Bronchial epithelial cell (primary cell): ENCODE measurements around the gene PLPPR1. TPM values are rescaled to one million over a fixed set of nuclear protein-coding genes. Genes with fewer than 3 reads are reported as not detected.

Source experiments
- DNase-seq: peaks from one replicate; pipeline ENCODE4 v3.0.0-alpha.2; 2010; ENCODE audit warnings: low read depth
- FAIRE-seq: peaks from 2 replicates; lab custom pipeline; 2011; peaks lifted over from hg19 to GRCh38; lab: Jason Lieb, UNC
- H3K27me3 ChIP-seq: 2 replicates; pipeline ENCODE4 v1.5.1; 2011; ENCODE audit warnings: low read length; ENCODE audit not compliant: control insufficient read depth, insufficient read depth
- H3K36me3 ChIP-seq: 2 replicates; pipeline ENCODE4 v1.5.1; 2011; ENCODE audit warnings: low read length; ENCODE audit not compliant: control insufficient read depth, insufficient read depth
- H3K4me3 ChIP-seq: 2 replicates; pipeline ENCODE4 v1.5.1; 2011; ENCODE audit warnings: mild to moderate bottlenecking, low read depth, low read length, control low read depth
- CTCF ChIP-seq: IDR thresholded peaks from 2 replicates; pipeline ENCODE4 v1.5.1; 2011; ENCODE audit warnings: mild to moderate bottlenecking, moderate library complexity, low read length, control low read depth, inconsistent platforms; ENCODE audit not compliant: insufficient read depth, severe bottlenecking
- total RNA-seq: library from RNA; depleted of rRNA; stranded (reverse); fragments of >200 nt; gene quantifications from 2 replicates; pipeline ENCODE4 v1.2.1, GENCODE V29; 2014

Gene PLPPR1
- total RNA-seq, 1 donor from 2014 or later = not detected

- no peak for TF ChIP-seq CTCF
- DNase-seq (no peak), FAIRE-seq (no peak)
- Histone ChIP-seq H3K4me3 (no peak overlapping the region), H3K27me3 (no peaks in the 10 kb centered on the region), H3K36me3 (no peaks in the 10 kb centered on the region)
Observed at GRCh38 chr9:101336091-101336490, 307.6 kb downstream of the PLPPR1 start.

- FAIRE-seq (no peak), DNase-seq (no peak)
- Histone ChIP-seq H3K4me3 (no peak overlapping the region), H3K27me3 (no peaks in the 10 kb centered on the region), H3K36me3 (no peaks in the 10 kb centered on the region)
- no peak for TF ChIP-seq CTCF
Observed at GRCh38 chr9:101337237-101337636, 308.7 kb downstream of the PLPPR1 start.

- Histone ChIP-seq H3K4me3 (no peak overlapping the region), H3K27me3 (no peaks in the 10 kb centered on the region), H3K36me3 (no peaks in the 10 kb centered on the region)
- no peak for TF ChIP-seq CTCF
- no peak for FAIRE-seq
- DNase-seq = no peak
Observed at GRCh38 chr9:101341958-101342357, 313.4 kb downstream of the PLPPR1 start.

- TF ChIP-seq CTCF = no peak
- Histone ChIP-seq H3K27me3 (no peaks in the 10 kb centered on the region), H3K4me3 (no peak overlapping the region), H3K36me3 (no peaks in the 10 kb centered on the region)
- FAIRE-seq (no peak), DNase-seq (no peak)
Observed at GRCh38 chr9:101342595-101342994, 314.1 kb downstream of the PLPPR1 start.

GRCh38 chr9:101350285-101350684, 321.8 kb downstream of the PLPPR1 start:
- Histone ChIP-seq H3K36me3 (no peaks in the 10 kb centered on the region), H3K27me3 (no peaks in the 10 kb centered on the region), H3K4me3 (no peak overlapping the region)
- TF ChIP-seq CTCF = no peak
- FAIRE-seq = no peak
- DNase-seq = no peak

GRCh38 chr9:101352892-101353463, 324.5 kb downstream of the PLPPR1 start:
- Histone ChIP-seq H3K4me3 (no peak overlapping the region), H3K27me3 (no peaks in the 10 kb centered on the region), H3K36me3 (no peaks in the 10 kb centered on the region)
- TF ChIP-seq CTCF = no peak
- DNase-seq (no peak), FAIRE-seq (no peak)
